GM21786 (cell line): Measurements from ENCODE around the gene LSM10.

Experiments
- ATAC-seq: cut with Tn5 transposase; IDR thresholded peaks from one replicate; pipeline ENCODE4 v1.9.1; 2021; ENCODE audit not compliant: unreplicated experiment

The LSM10 gene

GRCh38 chr1:36397378-36398230, at the start of gene LSM10:
Gene LSM10, minus strand, starts transcription at chr1:36397908. Its CDS starts 3,779 bp downstream, at chr1:36394129.
- peak; percentile 83 for ATAC-seq

GRCh38 chr1:36447450-36447849, 49.7 kb upstream of the LSM10 start:
- ATAC-seq = no peak

- no peak for ATAC-seq
Measured at GRCh38 chr1:36446746-36447145, 49.0 kb upstream of the LSM10 start.

GRCh38 chr1:36446271-36446670, 48.6 kb upstream of the LSM10 start:
- ATAC-seq = no peak

- ATAC-seq = no peak
Measured at GRCh38 chr1:36443297-36443696, 45.6 kb upstream of the LSM10 start.

- ATAC-seq = no peak
Measured at GRCh38 chr1:36442337-36442736, 44.6 kb upstream of the LSM10 start.

GRCh38 chr1:36440646-36441045, 42.9 kb upstream of the LSM10 start:
- ATAC-seq = no peak

- ATAC-seq = no peak
Measured at GRCh38 chr1:36440044-36440443, 42.3 kb upstream of the LSM10 start.

GRCh38 chr1:36438715-36439114, 41.0 kb upstream of the LSM10 start:
- no peak for ATAC-seq

GRCh38 chr1:36436821-36437220, 39.1 kb upstream of the LSM10 start:
- no peak for ATAC-seq

- no peak for ATAC-seq
Measured at GRCh38 chr1:36433102-36433501, 35.4 kb upstream of the LSM10 start.

- ATAC-seq = no peak
Measured at GRCh38 chr1:36432616-36433015, 34.9 kb upstream of the LSM10 start.

GRCh38 chr1:36425791-36426190, 28.1 kb upstream of the LSM10 start:
- no peak for ATAC-seq

- ATAC-seq = no peak
Measured at GRCh38 chr1:36421649-36422048, 23.9 kb upstream of the LSM10 start.

- ATAC-seq = peak; percentile 76
Measured at GRCh38 chr1:36420836-36421317, 23.2 kb upstream of the LSM10 start.

GRCh38 chr1:36420409-36420808, 22.7 kb upstream of the LSM10 start:
- ATAC-seq = no peak

GRCh38 chr1:36419569-36419968, 21.9 kb upstream of the LSM10 start:
- ATAC-seq = no peak

GRCh38 chr1:36419140-36419539, 21.4 kb upstream of the LSM10 start:
- no peak for ATAC-seq

GRCh38 chr1:36417931-36418330, 20.2 kb upstream of the LSM10 start:
- no peak for ATAC-seq

- no peak for ATAC-seq
Measured at GRCh38 chr1:36415661-36416326, 18.1 kb upstream of the LSM10 start.

GRCh38 chr1:36414384-36414783, 16.7 kb upstream of the LSM10 start:
- ATAC-seq = no peak
